HepG2 (cell line): ENCODE measurements around the gene SNF8. TPM values are rescaled to one million over a fixed set of nuclear protein-coding genes. Genes with fewer than 3 reads are reported as not detected.
A peak's percentile ranks its signal among the peaks of the same experiment; 100 is the strongest.

Source experiments
- FOXJ3 ChIP-seq: sonication (generic); formaldehyde crosslinking; IDR thresholded peaks from 2 replicates; pipeline ENCODE4 v1.4.0; 2020; ENCODE audit warnings: missing genetic modification reagents, mild to moderate bottlenecking, borderline replicate concordance
- KLF6 ChIP-seq: IDR thresholded peaks from 2 replicates; pipeline ENCODE4 v1.8.0; 2016; ENCODE audit warnings: missing biosample characterization, missing genetic modification reagents
- RARG ChIP-seq: sonication (generic); formaldehyde crosslinking; IDR thresholded peaks from 2 replicates; pipeline ENCODE4 v1.4.0; 2020; ENCODE audit warnings: low read depth, mild to moderate bottlenecking, missing genetic modification reagents
- SALL1 ChIP-seq: sonication (generic); formaldehyde crosslinking; IDR thresholded peaks from 2 replicates; pipeline ENCODE4 v1.8.0; 2022; ENCODE audit warnings: mild to moderate bottlenecking, missing genetic modification reagents
- SOX5 ChIP-seq: IDR thresholded peaks from 2 replicates; pipeline ENCODE4 v1.6.1; 2016; ENCODE audit warnings: borderline replicate concordance
- SRY ChIP-seq: sonication (generic); formaldehyde crosslinking; IDR thresholded peaks from 2 replicates; pipeline ENCODE4 v1.8.0; 2022; ENCODE audit warnings: mild to moderate bottlenecking, missing genetic modification reagents
- THAP11 ChIP-seq: IDR thresholded peaks from 2 replicates; pipeline ENCODE4 v1.6.1; 2016; ENCODE audit warnings: missing biosample characterization, missing genetic modification reagents
- TMF1 ChIP-seq: sonication (generic); formaldehyde crosslinking; IDR thresholded peaks from 2 replicates; pipeline ENCODE4 v1.8.1; 2022; ENCODE audit warnings: low read depth, missing genetic modification reagents
- ZBTB40 ChIP-seq, 2 experiments: fragments of 450-650 bp in 1 of 2; sonication (generic) in 1 of 2; formaldehyde crosslinking in 1 of 2; IDR thresholded peaks; 2 replicates each; pipeline versions ENCODE4 v1.6.1 to v1.8.0; 2016 to 2022; ENCODE audit warnings: antibody characterized with exemption in 1 of 2, mild to moderate bottlenecking in 1 of 2, missing genetic modification reagents in 1 of 2
- ZNF224 ChIP-seq: sonication (generic); formaldehyde crosslinking; IDR thresholded peaks from 2 replicates; pipeline ENCODE4 v1.5.0; 2020; ENCODE audit warnings: mild to moderate bottlenecking, missing genetic modification reagents
- ZNF350 ChIP-seq: sonication (generic); formaldehyde crosslinking; IDR thresholded peaks from 2 replicates; pipeline ENCODE4 v1.4.0; 2020; ENCODE audit warnings: mild to moderate bottlenecking, low read depth, missing genetic modification reagents, borderline replicate concordance
- ZNF382 ChIP-seq: sonication (generic); formaldehyde crosslinking; IDR thresholded peaks from 2 replicates; pipeline ENCODE4 v1.5.0; 2020; ENCODE audit warnings: missing genetic modification reagents, mild to moderate bottlenecking, borderline replicate concordance
- ZNF674 ChIP-seq: sonication (generic); formaldehyde crosslinking; IDR thresholded peaks from 2 replicates; pipeline ENCODE4 v1.5.0; 2020; ENCODE audit warnings: low read depth, mild to moderate bottlenecking, missing genetic modification reagents
- polyA plus RNA-seq, 8 experiments: library from polyadenylated mRNA; depleted of rRNA in 3 of 8; stranded (reverse) in 7 of 8; unstranded in 1 of 8; fragments of >200 nt; fragmentation: Illumina TruSeq in 4 of 8; extraction: Trizol in 4 of 8; gene quantifications; 2 replicates each; pipeline versions ENCODE4 v1.2.1 to v1.2.3, GENCODE V29; 2011 to 2016; ENCODE audit warnings: low read depth in 4 of 8, missing spikeins in 1 of 8, mixed read lengths in 1 of 8; ENCODE audit not compliant: insufficient read depth in 1 of 8
- total RNA-seq, 5 experiments: library from RNA; depleted of rRNA; stranded (reverse); fragments of >200 nt; fragmentation: Illumina TruSeq; extraction: Trizol; gene quantifications; 2 replicates each; pipeline ENCODE4 v1.2.3, GENCODE V29; 2016; ENCODE audit warnings: low read depth in 1 of 5
- TF ChIP-seq, protein P1 (sequence below): sonication (generic); formaldehyde crosslinking; IDR thresholded peaks from 2 replicates; pipeline ENCODE4 v1.5.0; 2020; ENCODE audit warnings: missing genetic modification reagents
- TF ChIP-seq, protein P2 (sequence below): sonication (generic); formaldehyde crosslinking; IDR thresholded peaks from 2 replicates; pipeline ENCODE4 v1.4.0; 2020; ENCODE audit warnings: low read depth, mild to moderate bottlenecking, missing genetic modification reagents

The SNF8 gene
- total and polyA plus RNA-seq, 2 of the 13 experiments (the other 11 are each of a cell fraction or from before 2014, with no cell fraction given): 114 to 153 TPM

DNA sequence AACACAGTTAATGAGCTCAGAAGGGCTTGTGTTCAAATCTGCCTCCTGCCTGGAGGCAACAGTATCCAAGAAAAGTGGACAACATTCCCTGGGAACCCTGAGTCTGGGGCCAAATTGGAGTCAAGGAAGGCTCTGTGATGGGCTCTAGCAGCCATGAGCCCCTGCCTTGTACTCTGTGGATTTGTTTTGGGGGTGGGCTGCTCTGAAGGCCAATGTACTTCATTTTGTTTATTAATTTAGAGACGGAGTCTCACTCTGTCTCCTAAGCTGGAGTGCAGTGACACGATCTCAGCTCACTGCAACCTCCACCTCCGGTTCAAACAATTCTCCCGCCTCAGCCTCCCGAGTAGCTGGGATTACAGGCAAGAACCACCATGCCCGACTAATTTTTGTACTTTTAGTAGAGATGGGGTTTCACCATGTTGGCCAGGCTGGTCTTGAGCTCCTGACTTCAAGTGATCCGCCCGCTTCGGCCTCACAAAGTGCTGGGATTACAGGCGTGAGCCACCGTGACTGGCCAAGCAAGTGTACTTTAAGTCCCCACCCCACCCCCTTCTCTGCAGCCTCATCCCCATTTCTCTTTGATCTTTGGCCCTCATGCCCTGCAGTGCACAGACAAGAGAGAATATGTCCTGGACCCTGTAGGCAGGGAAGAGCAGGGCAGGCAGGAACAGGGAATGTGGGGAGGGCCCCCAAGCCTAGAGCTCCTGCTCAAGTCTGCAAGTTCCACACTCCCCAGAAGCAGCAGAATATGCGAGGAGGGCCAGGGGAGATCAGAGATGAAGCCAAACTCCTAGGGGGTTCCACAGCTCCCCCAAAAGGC lies 26.4 kb upstream of the SNF8 start (continued):
- no peak for TF ChIP-seq ZBTB40 (IDR thresholded peaks at IDR 0.05)
- no peak; the same call in 1 of the 2 replicates for TF ChIP-seq ZBTB40 (CRISPR knock-in tag; IDR thresholded peaks at IDR 0.05)
- TF ChIP-seq TMF1 (CRISPR knock-in tag): peak; percentile 75
- peak; percentile 55; the same call in 1 of the 2 replicates for TF ChIP-seq ZNF350
- peak; percentile 11; the same call in 1 of the 2 replicates for TF ChIP-seq ZNF224
- TF ChIP-seq SOX5 (CRISPR knock-in tag): peak; percentile 80
- TF ChIP-seq RARG (CRISPR knock-in tag): no peak
- TF ChIP-seq, protein P1, sequence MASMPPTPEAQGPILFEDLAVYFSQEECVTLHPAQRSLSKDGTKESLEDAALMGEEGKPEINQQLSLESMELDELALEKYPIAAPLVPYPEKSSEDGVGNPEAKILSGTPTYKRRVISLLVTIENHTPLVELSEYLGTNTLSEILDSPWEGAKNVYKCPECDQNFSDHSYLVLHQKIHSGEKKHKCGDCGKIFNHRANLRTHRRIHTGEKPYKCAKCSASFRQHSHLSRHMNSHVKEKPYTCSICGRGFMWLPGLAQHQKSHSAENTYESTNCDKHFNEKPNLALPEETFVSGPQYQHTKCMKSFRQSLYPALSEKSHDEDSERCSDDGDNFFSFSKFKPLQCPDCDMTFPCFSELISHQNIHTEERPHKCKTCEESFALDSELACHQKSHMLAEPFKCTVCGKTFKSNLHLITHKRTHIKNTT (CRISPR knock-in tag): no peak
- TF ChIP-seq ZNF674: no peak
- TF ChIP-seq SALL1 (CRISPR knock-in tag): peak; percentile 96
- no peak for TF ChIP-seq SRY (CRISPR knock-in tag)
- TF ChIP-seq, protein P2, sequence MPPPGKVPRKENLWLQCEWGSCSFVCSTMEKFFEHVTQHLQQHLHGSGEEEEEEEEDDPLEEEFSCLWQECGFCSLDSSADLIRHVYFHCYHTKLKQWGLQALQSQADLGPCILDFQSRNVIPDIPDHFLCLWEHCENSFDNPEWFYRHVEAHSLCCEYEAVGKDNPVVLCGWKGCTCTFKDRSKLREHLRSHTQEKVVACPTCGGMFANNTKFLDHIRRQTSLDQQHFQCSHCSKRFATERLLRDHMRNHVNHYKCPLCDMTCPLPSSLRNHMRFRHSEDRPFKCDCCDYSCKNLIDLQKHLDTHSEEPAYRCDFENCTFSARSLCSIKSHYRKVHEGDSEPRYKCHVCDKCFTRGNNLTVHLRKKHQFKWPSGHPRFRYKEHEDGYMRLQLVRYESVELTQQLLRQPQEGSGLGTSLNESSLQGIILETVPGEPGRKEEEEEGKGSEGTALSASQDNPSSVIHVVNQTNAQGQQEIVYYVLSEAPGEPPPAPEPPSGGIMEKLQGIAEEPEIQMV (CRISPR knock-in tag): no peak
- peak; percentile 57; the same call in 1 of the 2 replicates for TF ChIP-seq KLF6 (CRISPR knock-in tag)
- no peak for TF ChIP-seq ZNF382 (CRISPR knock-in tag)
- peak; percentile 59; the same call in 1 of the 2 replicates for TF ChIP-seq THAP11 (CRISPR knock-in tag)
- TF ChIP-seq FOXJ3 (CRISPR knock-in tag): 0 out of 2 replicates have a peak, but pooled peaks have one; percentile 51
